ENCODE results near the gene THAP3.
"Not testable (repeated sequence)": the region's sequence is repeated elsewhere in the genome, so short reads cannot be mapped to it uniquely, and the experiment has no call there.

Gene THAP3

DNA sequence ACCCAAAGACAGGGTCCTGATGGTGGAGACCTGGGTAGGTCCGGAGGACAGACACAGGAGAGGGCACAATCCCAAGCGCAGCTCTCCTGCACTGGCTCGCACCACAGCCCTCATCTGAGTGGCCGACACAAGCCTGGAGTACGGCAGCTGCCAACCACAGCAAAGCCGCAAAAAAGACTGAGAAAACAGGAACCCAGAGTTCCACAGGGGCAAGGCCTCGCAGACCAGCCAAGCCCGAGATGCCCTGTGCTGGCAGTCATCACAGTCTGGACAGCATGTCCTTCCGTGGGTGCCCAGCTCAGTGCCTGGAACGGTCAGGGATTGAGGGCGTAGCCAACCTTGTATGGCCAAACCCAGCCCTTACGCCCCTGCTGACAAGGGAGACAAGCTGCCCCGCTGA, 33.4 kb upstream of the THAP3 start:
- DNase-seq (ENCODE audit: low spot score) = no peak

DNA sequence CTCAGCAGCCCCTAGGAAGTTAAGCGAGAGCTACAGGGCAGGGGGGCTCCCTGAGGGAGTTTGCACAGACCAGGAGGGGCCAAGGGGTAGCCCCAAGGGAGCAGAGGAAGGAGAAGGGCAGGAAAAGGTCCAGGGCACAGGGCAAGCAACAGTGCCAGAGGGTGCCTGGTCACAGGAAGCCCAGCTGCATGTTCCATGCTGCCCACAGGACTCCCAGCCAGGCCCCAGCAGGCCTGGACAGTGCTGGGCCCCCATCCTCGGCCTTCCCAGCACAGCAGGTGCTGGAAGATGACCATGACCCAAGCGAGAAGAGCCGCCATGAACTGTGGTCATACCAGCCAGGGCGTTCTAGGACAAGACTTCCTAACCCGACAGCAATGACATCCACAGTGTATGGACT, 33.0 kb upstream of the THAP3 start:
- DNase-seq (ENCODE audit: low spot score) = no peak

DNA sequence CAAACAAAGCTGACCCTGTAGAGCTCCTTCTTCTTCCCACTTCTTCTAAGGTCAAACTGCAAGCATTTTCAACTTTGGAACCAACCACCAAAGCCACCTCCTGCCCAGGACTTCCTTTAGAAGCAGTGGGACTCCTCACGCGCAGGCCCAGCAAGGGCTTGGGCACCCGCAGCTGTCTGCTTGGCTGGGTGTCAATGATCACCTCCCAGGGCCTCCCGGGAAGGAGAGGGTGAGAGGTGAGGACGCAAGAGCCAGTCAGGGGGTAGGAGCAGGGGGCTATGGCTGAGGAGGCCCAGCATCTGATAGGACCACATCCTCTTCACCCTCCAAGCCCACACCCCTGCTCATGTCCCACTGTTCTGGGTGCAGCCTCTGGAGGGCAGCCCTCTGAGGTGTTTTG, 32.2 kb upstream of the THAP3 start:
- DNase-seq (ENCODE audit: low spot score) = no peak

DNA sequence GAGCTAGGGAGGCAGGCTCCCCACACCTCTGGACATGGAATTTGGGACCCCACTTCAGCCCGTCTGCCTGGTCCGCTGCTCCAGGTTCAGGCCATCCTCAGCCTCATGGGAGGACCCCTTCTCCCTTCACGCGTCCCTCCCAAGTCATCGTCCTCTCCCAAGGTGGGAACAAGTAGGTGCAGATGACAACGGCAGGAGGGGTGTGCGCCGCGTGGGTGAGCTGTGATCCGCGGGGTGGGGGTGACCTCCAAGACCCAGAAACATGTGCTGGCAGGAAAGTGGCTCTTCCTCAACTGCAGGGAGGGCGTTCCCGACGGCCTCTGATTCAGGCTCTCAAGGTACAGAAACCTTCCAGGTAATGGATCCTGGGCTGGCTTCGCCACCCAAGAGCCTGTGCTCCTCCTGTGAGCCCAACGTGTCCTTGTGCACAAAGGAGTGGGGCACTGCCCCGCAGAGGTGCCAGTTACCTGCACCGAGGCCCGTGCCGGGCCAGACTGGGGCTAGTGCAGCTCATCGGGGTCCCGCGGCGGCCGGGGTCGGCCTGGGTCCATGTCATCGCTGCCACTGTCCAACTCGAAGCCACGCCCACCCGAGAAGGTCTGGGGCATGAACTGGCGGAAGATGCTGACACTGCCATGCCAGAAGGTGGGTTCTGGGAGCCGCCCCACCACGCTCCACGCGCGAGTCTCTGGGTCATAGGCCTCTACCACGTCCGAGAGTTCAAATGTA, 31.6 kb upstream of the THAP3 start:
- DNase-seq (ENCODE audit: low spot score) = no peak

DNA sequence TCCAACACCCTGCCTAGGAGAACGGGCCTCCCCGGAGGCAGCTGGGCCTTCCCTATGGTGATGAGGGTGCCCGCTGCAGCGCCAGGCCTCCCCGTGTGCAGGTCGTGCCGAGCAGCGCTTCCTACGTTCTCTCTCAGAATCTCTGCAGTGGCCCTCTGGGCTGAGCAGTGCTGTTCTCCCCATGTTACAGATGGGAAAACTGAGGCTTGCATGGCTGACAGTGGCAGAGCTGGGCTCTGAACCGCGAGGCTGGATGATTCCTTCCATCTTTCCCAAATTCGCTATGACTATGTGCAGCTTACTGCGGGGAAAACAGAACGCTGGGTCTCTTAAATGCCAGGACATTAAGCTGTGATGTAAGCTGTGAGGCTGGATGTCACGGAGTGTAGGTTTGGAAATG, 30.9 kb upstream of the THAP3 start:
- DNase-seq (ENCODE audit: low spot score) = no peak

DNA sequence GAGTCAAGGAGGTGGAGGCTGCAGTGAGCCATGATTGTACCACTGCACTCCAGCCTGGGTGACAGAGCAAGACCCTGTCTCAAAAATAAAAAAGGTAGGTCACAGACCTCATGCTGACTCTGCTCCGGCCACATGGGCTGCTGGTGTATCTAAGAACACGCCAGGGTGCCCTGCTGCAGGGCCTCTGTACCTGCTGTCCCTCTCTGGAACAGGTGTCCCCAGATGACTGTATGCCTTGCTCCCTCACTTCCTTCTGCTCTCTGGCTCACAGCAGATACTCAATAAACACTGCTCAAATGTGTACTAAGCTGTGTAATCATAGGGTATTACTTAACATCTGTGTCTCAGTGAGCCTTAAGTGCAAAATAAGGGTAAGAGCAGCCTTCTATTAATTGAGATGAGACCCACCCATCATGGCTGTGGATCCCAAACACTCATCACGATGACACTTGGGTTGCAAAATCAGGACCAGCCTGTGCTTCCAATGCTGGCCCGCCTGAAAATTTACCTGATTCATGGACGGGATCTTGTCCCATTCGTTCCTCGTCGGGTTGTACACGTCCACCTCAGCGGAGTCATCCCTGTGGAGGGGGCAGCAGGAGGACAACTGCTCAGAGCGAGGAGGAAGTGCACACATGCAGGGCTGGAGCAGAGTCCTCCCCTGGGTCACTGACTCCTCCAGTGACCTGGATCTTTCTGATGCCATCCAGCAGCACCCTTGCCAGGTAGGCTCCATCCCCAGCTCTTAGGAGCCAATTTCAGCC, 29.5 kb upstream of the THAP3 start:
- no peak for DNase-seq (ENCODE audit: low spot score)

DNA sequence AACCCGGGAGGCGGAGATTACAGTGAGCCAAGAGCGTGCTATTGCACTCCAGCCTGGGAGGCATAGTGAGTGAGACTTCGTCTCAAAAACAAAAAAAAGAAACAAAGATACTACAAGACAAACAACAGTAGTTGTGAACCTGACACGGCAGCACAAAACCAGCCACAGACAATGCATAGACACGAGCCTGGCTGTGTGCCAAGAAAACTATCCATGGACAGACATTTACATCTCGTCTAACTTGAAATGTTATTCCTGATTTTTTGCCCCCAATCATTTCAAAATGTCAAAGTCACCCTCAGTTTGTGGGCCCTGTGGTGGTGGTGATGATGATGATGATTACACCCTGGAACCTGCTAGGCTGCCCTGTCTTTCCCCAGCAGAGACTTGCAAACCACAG, 28.3 kb upstream of the THAP3 start:
- no peak for DNase-seq (ENCODE audit: low spot score)

DNA sequence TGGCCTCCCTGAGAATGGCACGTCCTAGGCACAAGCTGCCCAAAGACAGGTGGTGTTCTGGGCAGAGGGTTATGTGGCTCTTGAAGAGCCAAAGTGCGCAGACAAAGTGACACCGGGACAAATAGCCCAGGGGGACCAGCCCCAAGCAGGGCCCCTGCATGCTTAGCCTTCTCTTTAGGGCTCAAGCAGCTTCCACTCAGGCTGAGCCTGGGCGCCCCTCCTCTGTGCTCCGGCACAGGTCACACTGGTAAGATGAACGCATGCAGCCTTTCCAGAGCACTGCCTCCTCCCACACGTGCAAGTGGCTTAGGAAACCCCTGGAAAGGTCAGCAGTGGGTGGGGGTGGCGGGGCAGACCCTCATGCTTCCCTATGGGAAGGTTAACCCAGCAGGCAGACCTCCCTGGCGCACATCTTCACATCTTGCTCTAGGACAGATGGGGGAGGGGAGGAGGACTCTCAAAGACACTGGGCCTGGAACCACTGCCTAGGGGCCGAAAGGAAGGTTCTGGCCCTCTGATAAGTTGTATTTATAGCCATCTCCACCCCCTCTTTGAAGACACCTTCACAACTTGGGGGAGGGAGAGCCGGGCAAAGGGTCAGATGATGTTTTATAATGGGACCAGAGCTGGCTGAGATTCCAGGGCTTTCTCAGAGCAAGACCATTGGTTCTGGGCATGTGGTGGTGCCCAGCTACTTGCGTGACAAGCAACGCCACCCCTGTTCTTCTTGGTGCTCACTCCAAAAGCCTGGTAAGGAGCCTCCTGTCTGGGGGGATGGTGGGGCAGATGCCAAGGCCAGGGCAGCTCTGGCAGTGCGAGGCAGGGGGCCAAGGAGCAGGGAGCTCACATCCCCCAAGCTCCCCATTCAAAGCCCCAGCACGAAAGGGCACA, 27.5 kb upstream of the THAP3 start:
- DNase-seq (ENCODE audit: low spot score) = no peak

DNA sequence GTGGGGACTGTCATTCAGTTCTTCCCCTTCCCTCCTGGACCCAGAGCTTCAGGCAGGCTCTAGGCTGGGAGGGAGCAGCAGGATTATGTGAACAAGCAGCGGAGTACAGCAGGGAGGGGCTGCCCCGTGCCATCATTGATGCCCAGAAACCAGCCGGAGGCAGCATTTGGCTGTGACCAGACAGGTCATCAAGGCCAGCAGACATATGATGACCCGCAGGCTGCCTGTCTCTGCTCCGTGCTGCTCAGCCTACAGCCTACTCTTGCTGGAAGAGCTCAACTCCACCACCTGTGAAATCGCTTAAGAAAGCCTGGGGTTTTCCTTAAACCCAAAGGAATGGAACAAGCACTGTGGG, 26.9 kb upstream of the THAP3 start:
- DNase-seq (ENCODE audit: low spot score) = no peak

DNA sequence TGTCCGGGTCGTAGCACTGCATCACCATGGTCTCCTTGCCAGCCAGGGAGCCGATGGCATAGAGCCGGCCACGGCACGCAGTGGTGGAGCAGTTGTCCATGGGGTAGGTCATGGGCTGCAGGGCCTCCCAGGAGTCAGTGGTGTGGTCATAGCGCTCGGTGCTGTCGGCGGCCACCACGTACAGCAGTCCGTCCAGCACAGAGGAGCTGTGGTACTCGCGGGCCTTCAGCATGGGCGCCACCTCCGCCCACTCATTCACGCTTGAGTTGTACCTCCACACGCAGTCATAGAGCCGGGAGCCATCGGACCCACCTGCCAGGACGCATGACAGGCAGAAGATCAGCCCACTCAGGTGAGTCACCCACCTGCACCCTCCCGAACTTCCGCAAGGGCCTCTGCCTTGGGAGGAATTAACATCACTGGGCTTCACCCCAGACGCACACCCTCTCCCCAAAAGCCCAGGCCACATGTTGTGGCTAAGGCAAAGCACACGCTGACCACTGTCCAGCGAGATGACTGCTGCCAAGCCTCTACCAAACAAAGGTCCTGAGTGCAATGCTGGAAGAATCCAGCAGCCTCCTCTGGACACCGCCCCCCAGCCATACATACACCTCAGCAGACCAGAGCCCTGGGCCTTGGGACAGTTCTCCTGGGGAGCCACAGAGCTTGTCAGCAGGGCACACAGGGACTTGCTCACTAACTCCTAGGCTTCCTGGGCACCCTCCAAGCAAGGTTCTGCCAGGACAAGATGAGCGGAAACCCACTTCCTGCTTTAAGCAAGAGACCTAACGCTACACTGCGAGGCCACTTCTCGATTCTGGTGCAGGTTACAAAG, 25.3 kb upstream of the THAP3 start:
- peak; percentile 54 for DNase-seq (ENCODE audit: low spot score)

DNA sequence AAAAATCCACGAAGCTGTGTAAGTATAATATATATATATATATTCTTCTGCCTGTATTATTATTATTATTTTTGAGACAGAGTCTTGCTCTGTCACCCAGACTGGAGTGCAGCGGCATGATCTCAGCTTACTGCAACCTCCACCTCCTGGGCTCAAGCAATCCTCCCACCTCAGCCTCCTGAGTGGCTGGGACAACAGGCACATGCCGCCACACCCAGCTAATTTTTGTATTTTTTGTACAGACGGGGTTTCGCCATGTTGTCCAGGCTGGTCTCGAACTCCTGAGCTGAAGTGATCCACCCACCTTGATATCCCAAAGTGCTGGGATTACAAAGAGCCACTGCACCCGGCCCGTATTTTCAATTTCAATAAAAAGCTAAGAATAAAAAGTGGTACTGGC, 24.7 kb upstream of the THAP3 start:
- DNase-seq (ENCODE audit: low spot score) = not testable (repeated sequence)

DNA sequence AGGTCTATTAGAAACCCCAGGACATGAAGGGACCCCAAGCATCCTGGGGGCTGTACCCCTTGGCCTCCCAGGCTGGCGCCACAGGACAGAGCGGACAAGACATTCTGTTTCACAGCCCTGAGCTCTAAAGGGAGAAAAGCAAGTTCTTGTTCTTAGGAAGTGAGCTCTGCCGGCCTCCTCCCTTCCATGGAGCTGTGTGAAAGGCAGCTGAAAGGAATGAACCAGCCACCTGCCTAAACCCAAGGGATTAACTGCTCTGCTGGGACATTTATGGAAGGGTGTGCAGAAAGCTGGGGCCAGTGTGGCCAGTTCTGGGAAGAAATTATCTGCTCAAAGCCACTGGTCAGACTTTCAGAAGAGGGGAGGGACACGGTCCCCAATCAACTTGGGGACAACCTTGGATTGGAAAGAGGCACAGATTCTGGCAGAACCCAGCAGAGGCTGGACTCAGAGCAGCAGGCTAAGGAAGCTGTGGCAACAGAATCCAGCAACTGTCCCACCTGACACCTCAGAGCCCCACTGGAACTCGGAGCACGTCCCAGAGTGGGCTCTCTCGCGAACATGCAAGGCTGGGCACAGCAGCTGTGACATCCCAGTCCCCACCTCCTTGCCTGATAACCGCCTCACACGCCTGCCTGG, 24.1 kb upstream of the THAP3 start:
- no peak for DNase-seq (ENCODE audit: low spot score)

DNA sequence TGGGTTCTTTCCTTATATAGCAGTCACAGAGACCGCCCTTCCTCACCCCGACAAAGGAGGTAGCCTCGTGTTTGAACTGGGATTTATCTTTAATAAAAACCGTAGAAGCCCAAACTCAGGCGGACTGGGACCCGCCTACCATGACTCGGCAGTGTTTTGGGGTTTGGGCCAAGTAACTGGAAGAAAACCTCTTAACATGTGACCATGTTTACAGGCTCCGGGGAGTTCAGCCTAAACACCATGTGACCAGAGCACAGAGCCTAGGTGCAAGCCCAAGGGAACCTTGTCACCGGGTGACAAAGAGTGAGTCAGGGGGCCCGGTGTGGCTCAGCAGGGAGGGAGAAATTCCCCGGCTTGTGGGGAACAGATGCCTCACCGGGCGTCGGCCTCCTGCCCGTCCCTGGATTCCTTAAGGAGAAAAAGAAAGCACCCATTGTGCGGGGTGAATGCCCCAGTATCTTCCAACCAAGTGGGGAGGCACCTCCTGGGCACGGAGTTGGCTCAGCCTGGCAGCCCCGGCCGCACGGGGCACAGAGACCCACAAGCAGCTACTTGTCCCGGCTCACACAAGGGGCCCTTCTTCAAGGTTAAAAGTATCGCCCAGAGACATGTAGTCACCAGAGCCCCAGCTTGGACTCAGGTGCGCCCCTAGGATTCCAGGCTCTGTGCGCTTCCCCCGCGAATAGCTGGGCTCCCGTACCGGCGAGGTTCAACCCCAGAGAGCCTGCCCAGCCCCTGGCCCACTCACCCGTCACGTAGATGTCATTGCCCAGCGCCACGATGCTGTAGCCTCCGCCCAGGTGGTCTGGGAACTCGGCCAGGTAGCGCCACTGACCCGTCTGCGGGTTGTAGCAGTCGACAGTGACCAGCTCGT, 23.4 kb upstream of the THAP3 start:
- DNase-seq (ENCODE audit: low spot score) = peak; percentile 89

DNA sequence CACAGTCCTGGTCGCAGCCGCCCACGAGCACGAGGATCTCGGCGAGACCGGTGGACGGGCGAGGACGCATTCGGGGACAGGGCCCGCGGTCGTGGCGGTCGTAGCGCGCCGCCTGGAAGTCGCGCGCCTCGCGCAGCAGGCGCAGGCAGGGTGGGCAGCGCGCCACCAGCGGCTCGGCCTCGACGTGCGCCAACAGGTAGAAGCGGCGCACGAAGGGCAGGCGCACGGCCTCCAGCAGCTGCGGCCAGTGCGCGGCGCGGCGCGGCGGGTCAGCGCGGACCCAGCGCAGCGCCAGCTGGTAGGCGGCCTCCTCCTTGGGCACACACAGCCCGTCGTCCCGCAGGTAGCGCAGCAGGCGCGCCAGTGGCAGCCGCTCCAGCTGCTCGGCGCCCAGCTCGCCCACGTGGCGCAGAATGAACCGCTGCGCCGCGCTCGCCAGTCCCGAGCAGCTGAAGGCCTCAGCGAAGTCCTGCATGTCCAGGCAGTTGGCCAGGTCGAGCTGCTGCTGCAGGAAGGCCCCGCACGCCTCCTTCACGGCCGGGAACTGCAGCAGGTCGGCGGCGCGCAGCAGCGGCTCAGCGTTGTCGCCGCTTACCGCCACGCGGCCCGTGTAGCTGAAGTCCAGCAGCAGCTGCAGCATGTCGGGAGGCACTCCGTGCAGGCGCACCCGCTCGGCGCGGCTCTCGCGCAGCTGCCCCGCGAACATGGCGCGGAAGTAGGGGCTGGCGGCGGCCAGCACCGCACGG, 22.6 kb upstream of the THAP3 start:
- no peak for DNase-seq (ENCODE audit: low spot score)

DNA sequence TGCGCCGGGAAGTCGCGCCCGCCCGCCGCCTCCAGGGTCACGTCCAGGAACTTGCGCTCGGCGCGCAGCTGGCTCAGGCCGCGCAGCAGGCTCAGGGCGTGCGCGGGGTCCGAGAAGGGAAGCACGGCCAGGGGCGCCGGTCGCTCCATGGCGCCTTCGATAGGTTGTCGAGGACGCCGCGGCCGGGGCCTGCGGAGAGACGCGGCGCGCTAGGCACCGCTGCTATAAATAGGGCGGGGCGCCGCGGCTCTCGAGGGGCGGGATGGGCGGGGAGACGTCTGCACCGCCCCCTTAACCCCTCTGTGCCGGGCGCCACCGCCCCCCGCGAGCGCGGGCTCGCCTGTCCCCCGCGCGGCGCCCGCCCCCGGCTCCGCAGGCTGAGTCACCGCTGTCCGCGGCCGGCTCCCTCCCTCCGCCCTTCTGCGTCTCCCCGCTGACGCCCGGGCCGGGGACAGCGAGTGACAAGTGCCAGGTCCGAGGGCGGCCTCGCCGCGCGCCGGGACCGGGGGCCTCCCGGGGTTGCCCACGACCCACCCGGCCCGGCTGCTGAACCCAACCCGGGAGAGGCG, 21.9 kb upstream of the THAP3 start, which contains the start of gene KLHL21:
Gene KLHL21 (minus strand): TSS at position 201 of the 569 bp plus-strand sequence. CDS start 52 bp downstream, at position 149.
- DNase-seq (ENCODE audit: low spot score) = peak; percentile 90

DNA sequence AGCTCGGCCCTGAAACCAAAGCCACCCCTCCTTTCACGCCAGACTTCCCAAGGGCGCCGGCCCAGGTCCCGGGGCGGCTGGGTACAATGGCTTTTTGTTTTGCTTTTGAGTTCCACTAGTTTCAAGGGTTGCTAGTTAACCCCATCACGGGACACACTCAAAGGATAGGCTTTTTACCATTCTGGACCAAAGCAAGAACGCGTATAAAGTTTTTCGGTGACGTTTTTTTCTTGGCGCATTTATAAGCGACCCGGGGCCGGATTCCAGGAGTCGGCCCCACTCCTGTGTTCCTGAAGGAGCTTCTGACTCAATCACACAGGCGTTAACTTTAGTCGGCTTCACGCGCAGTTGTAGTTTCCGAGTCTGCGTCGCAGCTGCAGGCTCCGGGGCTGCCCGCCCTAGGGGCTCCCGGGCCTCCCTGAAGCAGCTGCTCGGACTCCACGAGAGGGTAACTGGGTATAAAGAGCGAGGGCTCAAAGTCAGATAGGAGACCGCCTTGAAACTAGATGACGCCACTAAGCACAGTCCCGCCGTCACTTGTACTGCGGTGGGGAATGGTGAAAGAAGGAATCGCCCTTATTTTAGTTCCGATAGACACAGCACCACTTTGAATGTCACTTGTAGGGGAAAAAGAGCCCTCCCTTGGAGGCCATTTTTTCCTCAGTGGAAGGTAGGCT, 21.3 kb upstream of the THAP3 start:
- peak; percentile 53 for DNase-seq (ENCODE audit: low spot score)

DNA sequence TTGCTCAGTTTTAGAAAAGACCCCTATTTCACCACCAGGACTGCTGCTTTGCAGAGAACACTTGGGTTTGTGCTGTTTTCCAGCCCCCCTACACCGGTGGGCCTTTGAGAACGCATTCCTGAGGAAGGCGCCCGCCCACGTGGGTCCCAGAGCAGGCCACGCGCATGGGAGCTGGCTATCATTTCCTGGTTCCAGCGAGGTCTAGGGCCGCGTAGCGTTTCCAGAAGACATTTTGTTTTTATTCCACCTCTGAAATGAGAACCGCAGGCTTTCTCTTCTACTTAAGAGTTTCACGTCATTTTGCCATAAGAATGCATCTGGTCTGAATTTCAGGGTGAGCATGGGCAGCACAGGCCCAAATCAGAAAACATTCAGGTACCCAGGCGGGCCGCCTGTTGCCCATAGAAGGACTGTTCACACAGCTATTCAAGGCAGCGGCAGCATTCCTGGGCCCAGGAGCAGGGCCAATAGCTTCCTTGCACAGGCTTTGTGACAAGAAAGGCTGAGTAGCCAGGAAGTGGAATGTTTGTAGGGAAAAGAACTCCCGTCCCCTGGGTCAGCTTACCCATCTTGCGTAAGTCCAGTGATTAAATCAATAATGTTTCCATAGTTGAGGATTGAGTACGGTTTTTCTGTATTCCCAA, 20.6 kb upstream of the THAP3 start:
- DNase-seq (ENCODE audit: low spot score) = no peak
